K562 (cell line): ENCODE results near the gene CHMP2A. TPM values are rescaled to one million over a fixed set of nuclear protein-coding genes. Genes with fewer than 3 reads are reported as not detected.

Source experiments
- CBX1 ChIP-seq: sonication (generic); IDR thresholded peaks from 2 replicates; pipeline ENCODE4 v1.6.1; 2016; ENCODE audit warnings: antibody characterized with exemption, low read depth, mild to moderate bottlenecking
- GABPB2 ChIP-seq: fragments of 250-450 bp; sonication (Bioruptor Pico); conservative IDR thresholded peaks from 2 replicates; pipeline ENCODE4 v1.5.1; 2021; ENCODE audit warnings: mild to moderate bottlenecking
- HCFC1 ChIP-seq: IDR thresholded peaks from 2 replicates; pipeline ENCODE4 v1.6.1; 2012; ENCODE audit warnings: low read depth, low read length, improper control_type of control experiment
- HNRNPH1 ChIP-seq: fragments of 200-400 bp; formaldehyde crosslinking; optimal IDR thresholded peaks from 2 replicates; pipeline ENCODE3; 2017; ENCODE audit warnings: low read depth, mild to moderate bottlenecking, low read length, moderate library complexity
- MCM3 ChIP-seq: fragments of 450-650 bp; IDR thresholded peaks from 2 replicates; pipeline ENCODE4 v1.6.1; 2016
- MYC ChIP-seq, 2 experiments: fragments of 250-450 bp in 1 of 2; sonication (Bioruptor Pico) in 1 of 2; IDR thresholded peaks; 2 replicates each; pipeline versions ENCODE4 v1.5.1 to v1.6.1; 2012 to 2021; ENCODE audit warnings: low read depth in 2 of 2, borderline replicate concordance in 1 of 2, improper control_type of control experiment in 1 of 2, low read length in 1 of 2, mild to moderate bottlenecking in 1 of 2, moderate library complexity in 1 of 2
- NCOA1 ChIP-seq: fragments of 450-650 bp; IDR thresholded peaks from 2 replicates; pipeline ENCODE4 v1.6.1; 2016; ENCODE audit warnings: low read depth
- NFE2 ChIP-seq: IDR thresholded peaks from 2 replicates; pipeline ENCODE4 v1.6.1; 2014; ENCODE audit warnings: antibody characterized with exemption, low read depth
- NFE2L1 ChIP-seq: fragments of 450-650 bp; IDR thresholded peaks from 2 replicates; pipeline ENCODE4 v1.6.1; 2016; ENCODE audit warnings: missing genetic modification characterization, low read depth, mild to moderate bottlenecking, missing compliant biosample characterization, moderate library complexity, borderline replicate concordance
- NKRF ChIP-seq: fragments of 450-650 bp; IDR thresholded peaks from 2 replicates; pipeline ENCODE4 v1.6.1; 2016; ENCODE audit warnings: borderline replicate concordance
- POLR2G ChIP-seq: fragments of 200-400 bp; formaldehyde crosslinking; IDR thresholded peaks from 2 replicates; pipeline ENCODE4 v1.6.1; 2017; ENCODE audit warnings: low read depth, mild to moderate bottlenecking, antibody characterized with exemption, low read length, moderate library complexity
- POU5F1 ChIP-seq: fragments of 150-350 bp; IDR thresholded peaks from 2 replicates; pipeline ENCODE4 v1.6.1; 2014; ENCODE audit warnings: borderline replicate concordance, low read length, low read depth, mild to moderate bottlenecking; ENCODE audit not compliant: partially characterized antibody
- PRMT5 ChIP-seq: sonication (generic); formaldehyde crosslinking; IDR thresholded peaks from 2 replicates; pipeline ENCODE4 v1.5.0; 2020; ENCODE audit warnings: missing genetic modification reagents
- RBM34 ChIP-seq: fragments of 200-400 bp; formaldehyde crosslinking; IDR thresholded peaks from 2 replicates; pipeline ENCODE4 v1.6.1; 2018; ENCODE audit warnings: low read length, borderline replicate concordance; ENCODE audit not compliant: insufficient read depth
- RFX7 ChIP-seq: fragments of 250-450 bp; sonication (Bioruptor Pico); IDR thresholded peaks from 2 replicates; pipeline ENCODE4 v1.5.1; 2021; ENCODE audit warnings: mild to moderate bottlenecking
- SMAD4 ChIP-seq: fragments of 250-450 bp; sonication (Bioruptor Pico); conservative IDR thresholded peaks from 2 replicates; pipeline ENCODE4 v1.8.0; 2021; ENCODE audit warnings: inconsistent platforms, mild to moderate bottlenecking, moderate library complexity
- SMARCA5 ChIP-seq: fragments of 450-650 bp; IDR thresholded peaks from 2 replicates; pipeline ENCODE4 v1.6.1; 2016
- SRSF9 ChIP-seq: fragments of 200-400 bp; formaldehyde crosslinking; IDR thresholded peaks from 2 replicates; pipeline ENCODE4 v1.6.1; 2017; ENCODE audit warnings: low read depth, low read length, borderline replicate concordance
- TCF15 ChIP-seq: fragments of 250-450 bp; sonication (Bioruptor Pico); IDR thresholded peaks from 2 replicates; pipeline ENCODE4 v1.8.0; 2022; ENCODE audit warnings: moderate library complexity, mild to moderate bottlenecking, inconsistent platforms
- ZBED1 ChIP-seq: IDR thresholded peaks from 2 replicates; pipeline ENCODE4 v1.6.1; 2014
- ZBTB5 ChIP-seq: fragments of 450-650 bp; IDR thresholded peaks from 2 replicates; pipeline ENCODE4 v1.6.1; 2017; ENCODE audit warnings: antibody characterized with exemption
- ZNF707 ChIP-seq: fragments of 250-450 bp; sonication (Bioruptor Pico); conservative IDR thresholded peaks from 2 replicates; pipeline ENCODE4 v1.8.0; 2022; ENCODE audit warnings: inconsistent platforms, mild to moderate bottlenecking, moderate library complexity
- ZNF830 ChIP-seq: fragments of 250-450 bp; sonication (Bioruptor Pico); IDR thresholded peaks from 2 replicates; pipeline ENCODE4 v1.5.0; 2021; ENCODE audit warnings: mild to moderate bottlenecking
- polyA plus RNA-seq, 8 experiments: library from polyadenylated mRNA; depleted of rRNA in 4 of 8; stranded (reverse) in 5 of 8; unstranded in 3 of 8; fragments of >200 nt; fragmentation: Nextera tagmentation in 2 of 8; fragmentation: Illumina TruSeq in 1 of 8; extraction: Ambion mirVana in 2 of 8; extraction: Trizol in 1 of 8; gene quantifications; 2 replicates each; pipeline versions ENCODE4 v1.2.1 to v1.2.3, GENCODE V29; 2011 to 2014; ENCODE audit warnings: inconsistent platforms in 1 of 8, missing spikeins in 1 of 8
- total RNA-seq, 7 experiments: library from RNA; depleted of rRNA in 6 of 7; stranded (reverse); fragments of >200 nt in 6 of 7; fragmentation: Illumina TruSeq in 2 of 7; extraction: Trizol in 2 of 7; gene quantifications; 2 replicates each; pipeline versions ENCODE4 v1.2.1 to v1.2.3, GENCODE V29; 2011 to 2021; ENCODE audit warnings: low replicate concordance in 1 of 7

Gene CHMP2A
- total and polyA plus RNA-seq, 9 of the 15 experiments (the other 6 are each of a cell fraction or from before 2014, with no cell fraction given): 57.6 to 159 (median 87.2) TPM

- TF ChIP-seq TCF15 (CRISPR knock-in tag): no peak
- no peak for TF ChIP-seq GABPB2
- peak; percentile 86 for TF ChIP-seq SMAD4 (CRISPR knock-in tag)
- TF ChIP-seq CBX1: no peak; the same call in 1 of the 2 replicates
- no peak for TF ChIP-seq POU5F1
- peak; percentile 48; the same call in 1 of the 2 replicates for TF ChIP-seq NFE2
- TF ChIP-seq MCM3: no peak
- TF ChIP-seq ZNF830: no peak
- peak; percentile 39; the same call in 1 of the 2 replicates for TF ChIP-seq POLR2G
- TF ChIP-seq HNRNPH1: no peak
- no peak for TF ChIP-seq ZBTB5
- no peak for TF ChIP-seq ZBED1
- peak; percentile 64 for TF ChIP-seq HCFC1
- no peak for TF ChIP-seq ZNF707 (CRISPR knock-in tag)
- TF ChIP-seq NCOA1: no peak
- TF ChIP-seq RBM34: no peak
- TF ChIP-seq SRSF9: no peak
- TF ChIP-seq MYC (IDR thresholded peaks at IDR 0.05; ENCODE audit: low read depth, low read length): peak; percentile 78
- no peak for TF ChIP-seq MYC (CRISPR knock-in tag; IDR thresholded peaks at IDR 0.05; ENCODE audit: borderline replicate concordance, low read depth)
- no peak for TF ChIP-seq SMARCA5
- no peak for TF ChIP-seq RFX7 (CRISPR knock-in tag)
- no peak for TF ChIP-seq NFE2L1 (tag)
- TF ChIP-seq PRMT5 (CRISPR knock-in tag): no peak
- TF ChIP-seq NKRF: no peak
Measured at GRCh38 chr19:58581227-58582141, 26.6 kb upstream of the CHMP2A start (continued).
